Endodermal cell (in vitro differentiated cells): ENCODE measurements around the gene SSBP3. TPM values are rescaled to one million over a fixed set of nuclear protein-coding genes. Genes with fewer than 3 reads are reported as not detected.
A peak's percentile ranks its signal among the peaks of the same experiment; 100 is the strongest.

ENCODE experiments used
- DNase-seq: peaks from one replicate; pipeline ENCODE4 v3.0.0-alpha.2; 2017
- H3K27ac ChIP-seq: 2 replicates; pipeline ENCODE4 v1.5.1; 2013; ENCODE audit warnings: mild to moderate bottlenecking, low read depth, low read length, moderate library complexity
- H3K27me3 ChIP-seq: 2 replicates; pipeline ENCODE4 v1.6.1; 2013; ENCODE audit warnings: mild to moderate bottlenecking, low read length, moderate library complexity; ENCODE audit not compliant: insufficient read depth, control insufficient read depth, poor library complexity, severe bottlenecking
- H3K36me3 ChIP-seq: 2 replicates; pipeline ENCODE4 v1.7.0; 2013; ENCODE audit warnings: mild to moderate bottlenecking, low read length, moderate library complexity; ENCODE audit not compliant: control insufficient read depth, insufficient read depth
- H3K4me1 ChIP-seq: one replicate; pipeline ENCODE4 v1.7.0; 2013; ENCODE audit warnings: low read length; ENCODE audit not compliant: control insufficient read depth, insufficient read depth
- H3K4me3 ChIP-seq: 2 replicates; pipeline ENCODE4 v1.5.1; 2013; ENCODE audit warnings: mild to moderate bottlenecking, low read length, moderate library complexity
- H3K9ac ChIP-seq: 2 replicates; pipeline ENCODE4 v1.6.1; 2013; ENCODE audit warnings: mild to moderate bottlenecking, low read length, moderate library complexity; ENCODE audit not compliant: poor library complexity, severe bottlenecking; ENCODE audit errors: extremely low read depth
- H3K9me3 ChIP-seq: 2 replicates; pipeline ENCODE4 v1.6.1; 2013; ENCODE audit warnings: mild to moderate bottlenecking, low read length, moderate library complexity; ENCODE audit not compliant: control insufficient read depth
- H3K27ac Mint-ChIP-seq: 2 replicates; pipeline ENCODE4 v1.8.0; 2020; ENCODE audit warnings: mixed read lengths
- H3K27me3 Mint-ChIP-seq: 2 replicates; pipeline ENCODE4 v1.8.0; 2021; ENCODE audit warnings: mild to moderate bottlenecking, mixed read lengths; ENCODE audit not compliant: insufficient read depth
- H3K36me3 Mint-ChIP-seq: 2 replicates; pipeline ENCODE4 v1.8.0; 2020; ENCODE audit warnings: low read depth, mixed read lengths
- H3K4me1 Mint-ChIP-seq: 2 replicates; pipeline ENCODE4 v1.8.0; 2020; ENCODE audit warnings: mixed read lengths
- H3K4me3 Mint-ChIP-seq: 2 replicates; pipeline ENCODE4 v1.8.0; 2020; ENCODE audit warnings: mild to moderate bottlenecking, moderate library complexity, mixed read lengths
- H3K9me3 Mint-ChIP-seq: 2 replicates; pipeline ENCODE4 v1.8.0; 2020; ENCODE audit warnings: mild to moderate bottlenecking, mixed read lengths
- WGBS, 2 experiments: methylation state at CpG; one replicate each; pipeline versions ENCODE4 v1.1.5 to v1.1.7; 2013; ENCODE audit warnings: missing lambda C conversion rate in 2 of 2, mixed read lengths in 1 of 2; ENCODE audit not compliant: insufficient coverage in 1 of 2, insufficient read length in 1 of 2; 5-methylcytosine and 5-hydroxymethylcytosine counted together
- total RNA-seq, 2 donors: library from RNA; stranded (reverse); fragmentation: NEBNext Ultra II Directional in 1 of 2; extraction: Animal tissue kit (Norgen Biotek cat#: 25700) in 1 of 2; gene quantifications; 2 replicates in 1 of 2; 3 replicates in 1 of 2; pipeline ENCODE4 v1.2.1, GENCODE V29; 2021
- TF ChIP-seq, protein P1 (sequence below): fragments of 200-600 bp; sonication (generic); conservative IDR thresholded peaks from 2 replicates; pipeline ENCODE4 v1.5.0; 2021; ENCODE audit warnings: antibody characterized with exemption, mild to moderate bottlenecking

SSBP3 gene
- total RNA-seq, 2 donors from 2014 or later = 342 TPM

DNA sequence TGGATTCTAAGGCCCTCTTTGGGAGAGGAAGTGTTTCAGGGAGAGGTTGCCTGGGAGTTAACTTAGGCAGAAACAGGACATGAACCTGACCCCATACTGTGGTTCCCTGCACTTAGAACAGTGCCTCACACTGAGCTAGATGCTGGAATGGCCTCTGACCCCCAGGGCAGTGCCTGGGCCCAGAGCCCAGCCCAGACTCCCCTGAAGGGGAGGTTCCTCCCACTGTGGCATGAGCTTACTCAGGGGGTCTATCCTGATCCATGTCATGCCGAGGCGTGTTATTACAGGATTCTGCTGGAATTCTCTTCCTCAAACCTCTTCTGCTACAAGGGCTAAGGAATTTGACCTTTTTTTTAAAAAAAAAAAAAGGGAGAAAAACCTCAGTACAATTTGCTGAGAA is 134.1 kb downstream of the SSBP3 start:
- H3K9me3 Mint-ChIP-seq = no peaks in the 10 kb centered on the region
- 80 to 88% methylated on average over 2 of the region's 2 CpGs for WGBS, 2 experiments
- H3K36me3 Mint-ChIP-seq = peaks cover 57% of the 10 kb centered on the region
- DNase-seq = no peak
- H3K36me3 ChIP-seq = peaks cover 65% of the 10 kb centered on the region
- H3K27me3 Mint-ChIP-seq = no peaks in the 10 kb centered on the region
- TF ChIP-seq, protein P1, sequence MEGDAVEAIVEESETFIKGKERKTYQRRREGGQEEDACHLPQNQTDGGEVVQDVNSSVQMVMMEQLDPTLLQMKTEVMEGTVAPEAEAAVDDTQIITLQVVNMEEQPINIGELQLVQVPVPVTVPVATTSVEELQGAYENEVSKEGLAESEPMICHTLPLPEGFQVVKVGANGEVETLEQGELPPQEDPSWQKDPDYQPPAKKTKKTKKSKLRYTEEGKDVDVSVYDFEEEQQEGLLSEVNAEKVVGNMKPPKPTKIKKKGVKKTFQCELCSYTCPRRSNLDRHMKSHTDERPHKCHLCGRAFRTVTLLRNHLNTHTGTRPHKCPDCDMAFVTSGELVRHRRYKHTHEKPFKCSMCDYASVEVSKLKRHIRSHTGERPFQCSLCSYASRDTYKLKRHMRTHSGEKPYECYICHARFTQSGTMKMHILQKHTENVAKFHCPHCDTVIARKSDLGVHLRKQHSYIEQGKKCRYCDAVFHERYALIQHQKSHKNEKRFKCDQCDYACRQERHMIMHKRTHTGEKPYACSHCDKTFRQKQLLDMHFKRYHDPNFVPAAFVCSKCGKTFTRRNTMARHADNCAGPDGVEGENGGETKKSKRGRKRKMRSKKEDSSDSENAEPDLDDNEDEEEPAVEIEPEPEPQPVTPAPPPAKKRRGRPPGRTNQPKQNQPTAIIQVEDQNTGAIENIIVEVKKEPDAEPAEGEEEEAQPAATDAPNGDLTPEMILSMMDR = no peak
- H3K27ac ChIP-seq = peak overlapping the region; percentile 98
- no peak overlapping the region for H3K4me3 ChIP-seq
- H3K4me1 Mint-ChIP-seq = peaks cover 47% of the 10 kb centered on the region
- H3K4me3 Mint-ChIP-seq = no peak overlapping the region
- no peaks in the 10 kb centered on the region for H3K9me3 ChIP-seq
- peaks cover 33% of the 10 kb centered on the region for H3K4me1 ChIP-seq
- H3K27me3 ChIP-seq = no peaks in the 10 kb centered on the region
- H3K9ac ChIP-seq = no peak overlapping the region
- H3K27ac Mint-ChIP-seq = peak overlapping the region; percentile 13

DNA sequence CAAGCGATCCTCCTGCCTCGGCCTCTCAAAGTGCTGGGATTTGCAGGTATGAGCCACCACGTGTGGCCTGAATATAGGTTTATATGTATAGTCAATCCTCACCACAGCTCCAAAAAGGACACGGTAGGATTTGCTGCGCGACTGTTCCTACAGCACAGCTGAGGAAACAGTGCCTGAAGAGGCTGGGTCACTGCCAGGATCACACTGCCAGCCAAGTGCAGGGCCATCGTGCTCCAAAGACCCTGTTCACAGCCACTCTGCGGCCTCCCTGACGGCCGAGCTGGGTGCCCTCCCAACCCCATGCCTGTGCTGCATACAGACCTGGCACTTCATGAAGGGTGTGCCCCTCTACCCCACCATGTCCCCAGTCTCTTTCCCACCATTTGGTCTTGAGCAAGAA is 134.9 kb downstream of the SSBP3 start:
- Histone ChIP-seq H3K4me1 (peaks cover 30% of the 10 kb centered on the region), H3K9me3 (no peaks in the 10 kb centered on the region), H3K27ac (no peak overlapping the region), H3K36me3 (peaks cover 65% of the 10 kb centered on the region), H3K4me3 (no peak overlapping the region), H3K9ac (no peak overlapping the region), H3K27me3 (no peaks in the 10 kb centered on the region)
- peaks cover 40% of the 10 kb centered on the region for H3K4me1 Mint-ChIP-seq
- TF ChIP-seq, protein P1 = no peak
- 97 to 99% methylated on average over 6 to 9 of the region's 10 CpGs for WGBS, 2 experiments
- no peaks in the 10 kb centered on the region for H3K9me3 Mint-ChIP-seq
- no peak overlapping the region for H3K27ac Mint-ChIP-seq
- no peaks in the 10 kb centered on the region for H3K27me3 Mint-ChIP-seq
- DNase-seq = no peak
- no peak overlapping the region for H3K4me3 Mint-ChIP-seq
- H3K36me3 Mint-ChIP-seq = peaks cover 51% of the 10 kb centered on the region

DNA sequence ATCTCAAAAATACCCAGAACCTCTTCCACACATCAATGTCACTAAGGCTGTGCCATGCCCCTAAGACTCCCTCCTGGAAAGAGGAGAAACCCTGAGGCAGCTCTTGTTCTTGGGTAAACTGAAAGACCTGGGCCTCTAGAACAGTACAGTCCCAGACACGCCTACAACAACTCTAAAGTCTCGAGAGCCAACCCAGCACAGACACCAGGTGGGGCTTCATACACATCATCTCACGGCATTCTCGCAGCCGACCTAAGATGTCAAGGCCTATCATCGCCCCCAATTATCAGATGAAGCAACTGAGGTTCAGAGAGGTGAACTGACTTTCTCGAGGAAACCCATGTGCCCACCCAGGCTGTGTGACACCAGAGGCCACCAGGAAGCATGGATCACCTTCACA is 135.7 kb downstream of the SSBP3 start:
- 92 to 98% methylated on average over 7 of the region's 7 CpGs for WGBS, 2 experiments
- H3K4me1 Mint-ChIP-seq = peaks cover 35% of the 10 kb centered on the region
- peaks cover 23% of the 10 kb centered on the region for H3K4me1 ChIP-seq

More for the DNA sequence above, 135.7 kb downstream of the SSBP3 start:
- H3K9me3 ChIP-seq = no peaks in the 10 kb centered on the region
- Mint-ChIP-seq H3K27me3 (no peaks in the 10 kb centered on the region), H3K9me3 (no peaks in the 10 kb centered on the region), H3K36me3 (peaks cover 50% of the 10 kb centered on the region), H3K4me3 (no peak overlapping the region), H3K27ac (peak overlapping the region; percentile 48)
- no peak overlapping the region for H3K4me3 ChIP-seq
- H3K27ac ChIP-seq = no peak overlapping the region
- H3K27me3 ChIP-seq = no peaks in the 10 kb centered on the region
- TF ChIP-seq, protein P1 = no peak
- no peak for DNase-seq
- no peak overlapping the region for H3K9ac ChIP-seq
- H3K36me3 ChIP-seq = peaks cover 65% of the 10 kb centered on the region
